G401.6 (cell line): ENCODE results near the gene VWA7.
"Not testable (repeated sequence)": the region's sequence is repeated elsewhere in the genome, so short reads cannot be mapped to it uniquely, and the experiment has no call there.

Source experiments
- FAIRE-seq: peaks from 2 replicates; lab custom pipeline; 2012; peaks lifted over from hg19 to GRCh38; lab: Jason Lieb, UNC

The VWA7 gene

DNA sequence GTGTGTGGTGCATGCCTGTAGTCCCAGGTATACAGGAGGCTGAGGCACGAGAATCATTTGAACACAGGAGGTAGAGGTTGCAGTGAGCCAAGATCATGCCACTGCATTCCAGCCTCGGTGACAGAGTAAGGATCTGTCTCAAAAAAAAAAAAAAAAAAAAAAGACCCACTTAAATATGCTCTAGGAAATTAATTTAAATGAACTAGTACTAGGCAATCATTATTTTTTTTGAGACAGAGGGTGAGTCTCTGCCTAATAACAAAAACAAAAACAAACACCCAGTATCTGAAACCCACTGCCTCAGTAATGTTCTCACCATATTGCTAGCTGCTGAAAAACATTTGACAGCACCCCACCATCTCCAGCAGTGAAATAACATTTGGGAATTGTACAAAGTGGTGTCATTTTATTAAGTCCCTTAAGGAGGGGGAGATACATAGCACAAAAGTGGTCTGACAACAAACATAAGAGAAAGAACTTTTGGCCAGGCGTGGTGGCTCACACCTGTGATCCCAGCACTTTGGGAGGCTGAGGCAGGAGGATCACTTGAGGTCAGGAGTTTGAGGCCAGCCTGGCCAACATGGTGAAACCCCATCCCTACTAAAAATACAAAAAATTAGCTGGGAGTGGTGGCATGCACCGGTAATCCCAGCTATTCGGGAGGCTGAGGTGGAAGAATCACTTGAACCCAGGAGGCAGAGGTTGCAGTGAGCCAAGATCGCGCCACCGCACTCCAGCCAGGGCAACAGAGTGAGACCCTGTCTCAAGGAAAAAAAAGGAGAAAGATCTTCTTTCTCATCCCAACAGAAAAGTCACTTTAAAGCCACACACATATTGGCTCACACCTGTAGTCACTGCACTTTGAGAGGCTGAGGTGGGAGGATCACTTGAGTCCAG is 24.2 kb upstream of the VWA7 start:
- FAIRE-seq: not testable (repeated sequence)

DNA sequence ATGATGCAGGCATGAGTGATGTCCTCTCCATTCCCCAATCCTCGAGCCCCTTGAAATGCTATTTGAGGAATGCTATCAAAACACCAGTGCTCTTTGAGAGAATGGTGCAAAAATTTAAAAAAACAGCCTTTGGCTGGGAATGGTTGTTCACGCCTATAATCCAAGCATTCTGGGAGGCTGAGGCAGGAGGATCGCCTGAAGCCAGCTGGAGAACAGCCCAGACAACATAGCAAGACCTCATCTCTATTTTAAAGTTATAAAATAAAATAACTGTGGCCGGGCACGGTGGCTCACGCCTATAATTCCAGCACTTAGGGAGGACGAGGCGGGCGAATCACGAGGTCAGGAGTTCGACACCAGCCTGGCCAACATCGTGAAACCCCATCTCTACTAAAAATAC is 22.7 kb upstream of the VWA7 start:
- no peak for FAIRE-seq

DNA sequence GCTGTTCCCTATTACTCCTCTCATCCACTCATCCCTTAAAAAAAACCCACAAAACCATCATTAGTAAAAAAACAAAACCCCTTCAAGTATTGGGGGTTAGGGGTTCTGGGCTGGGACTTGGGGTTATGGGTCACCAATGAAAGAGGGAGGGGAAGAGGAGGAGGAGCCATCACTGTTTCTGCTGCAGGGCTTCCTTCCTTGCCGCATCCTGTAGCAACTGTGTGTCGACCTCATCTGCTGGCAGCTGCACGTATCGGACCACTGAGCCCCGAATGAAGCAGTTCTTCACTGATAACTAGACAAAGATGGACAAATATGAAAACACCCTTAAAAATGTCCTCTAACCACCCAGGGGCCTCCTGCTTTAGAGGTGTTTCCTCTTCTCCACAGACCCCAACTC is 20.5 kb upstream of the VWA7 start:
- no peak for FAIRE-seq

DNA sequence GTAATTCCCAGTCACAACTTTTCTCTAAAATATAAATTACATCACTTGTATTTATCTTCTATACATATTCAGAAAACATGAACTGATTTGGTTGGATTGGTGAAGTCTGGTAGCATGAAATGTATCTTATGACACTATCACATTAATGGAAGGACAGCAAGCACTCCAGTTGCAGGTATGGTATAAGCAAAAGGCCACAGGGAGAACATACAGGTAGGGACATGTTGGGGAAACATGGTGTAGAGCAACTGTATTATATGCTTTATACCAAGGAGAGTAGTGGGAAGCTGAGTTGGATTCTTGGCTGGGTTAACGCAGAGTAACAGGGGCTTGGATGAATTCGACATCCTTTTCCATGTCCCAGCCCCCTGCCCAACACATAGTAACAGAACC is 19.9 kb upstream of the VWA7 start:
- no peak for FAIRE-seq

DNA sequence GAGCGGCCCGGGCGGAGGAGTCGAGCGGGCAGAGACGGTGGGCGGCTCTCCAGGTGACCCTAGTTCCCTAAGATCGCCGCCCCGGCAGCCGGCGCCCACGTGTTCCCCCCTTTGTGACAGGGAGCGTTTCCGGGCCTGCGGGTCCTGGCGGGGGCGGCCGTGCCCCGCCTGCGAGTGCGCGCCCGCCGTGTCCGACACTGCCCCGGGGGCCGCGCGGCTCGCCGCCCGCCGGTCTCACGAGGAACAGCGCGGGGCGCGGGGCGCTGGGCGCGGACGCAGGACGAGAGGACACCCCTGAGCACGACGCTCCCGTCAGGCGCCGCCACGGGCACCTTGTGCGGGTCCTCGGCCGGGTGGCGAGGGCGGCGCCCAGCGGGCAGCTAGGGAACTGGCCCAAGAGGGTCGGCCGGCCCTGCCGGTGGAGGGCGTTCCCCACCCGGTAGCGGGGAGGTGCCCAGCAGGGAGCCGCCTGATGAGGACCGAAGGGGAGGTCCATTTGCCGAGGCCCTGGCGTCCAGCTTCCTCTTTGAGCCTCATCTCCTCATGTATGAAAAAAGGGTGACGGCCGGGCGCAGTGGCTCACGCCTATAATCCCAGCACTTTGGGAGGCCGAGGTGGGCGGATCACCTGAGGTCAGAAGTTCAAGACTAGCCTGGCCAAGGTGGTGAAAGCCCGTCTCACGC is 18.6 kb upstream of the VWA7 start, which contains the start of gene VARS1:
Gene VARS1 (minus strand): TSS at position 137 of the 683 bp plus-strand sequence. CDS start 535 bp downstream, outside the sequence.
- FAIRE-seq: no peak

DNA sequence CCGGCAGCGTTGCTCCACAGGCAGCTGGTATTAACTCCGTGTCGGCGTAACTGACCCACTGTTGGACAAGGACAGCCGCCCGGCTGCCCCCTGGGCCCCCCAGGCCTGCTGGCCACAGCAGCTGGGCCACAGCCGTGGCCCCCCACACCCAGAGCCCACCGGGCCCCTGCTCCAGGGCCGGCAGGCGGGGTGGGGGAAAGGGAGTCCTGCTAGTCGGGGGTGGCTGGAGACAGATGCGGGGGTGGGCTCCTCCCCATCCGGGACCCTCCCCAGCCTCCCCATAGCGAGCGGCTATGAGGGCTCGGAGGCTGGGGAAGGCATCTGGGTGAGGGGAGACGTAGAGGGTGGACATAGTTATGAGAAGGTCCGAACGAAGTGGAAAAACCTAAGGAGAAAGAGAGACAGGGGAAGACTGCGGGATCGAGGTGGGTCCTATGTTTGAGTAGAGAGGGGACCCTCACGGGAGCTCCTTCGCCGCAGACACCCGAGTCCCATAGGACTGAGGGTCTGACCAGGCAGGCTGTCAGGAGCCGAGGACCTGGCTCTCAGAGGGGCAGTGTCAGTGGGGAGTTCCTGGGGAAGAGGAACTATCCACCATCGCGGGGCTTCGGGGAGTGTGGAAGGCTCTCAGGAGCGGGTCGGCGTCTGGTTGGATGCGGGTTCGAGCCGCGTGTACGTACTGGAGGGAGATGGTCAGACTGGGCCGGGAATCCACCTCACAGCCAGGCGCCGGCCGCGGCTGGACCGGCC is 17.9 kb upstream of the VWA7 start:
- FAIRE-seq: no peak

DNA sequence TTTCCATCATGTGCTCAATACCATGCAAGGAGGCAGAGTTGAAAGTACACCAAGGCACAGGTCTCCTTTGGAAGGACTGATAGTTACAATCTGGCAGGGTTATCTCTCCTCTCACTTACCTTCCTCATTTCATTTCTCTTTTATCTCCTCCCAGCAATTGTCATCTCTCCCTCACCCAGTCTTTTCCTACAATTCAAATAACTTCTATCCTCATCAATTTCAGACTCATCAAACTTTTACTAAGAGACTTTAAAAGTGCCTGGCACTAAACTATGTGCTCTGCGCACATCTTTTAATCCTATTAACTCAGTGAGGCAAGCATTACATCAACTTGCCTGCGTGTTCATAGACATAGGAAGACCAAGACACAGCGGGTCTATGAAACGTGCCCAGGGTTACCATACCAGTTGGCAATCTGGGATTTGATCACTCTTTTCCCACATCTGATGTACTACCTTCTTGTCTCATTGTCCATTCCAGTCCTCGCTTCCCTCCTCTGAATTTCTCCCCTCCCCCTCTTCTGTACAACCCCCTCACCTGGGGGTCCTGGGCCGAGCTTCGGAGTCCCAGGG is 17.3 kb upstream of the VWA7 start:
- no peak for FAIRE-seq

DNA sequence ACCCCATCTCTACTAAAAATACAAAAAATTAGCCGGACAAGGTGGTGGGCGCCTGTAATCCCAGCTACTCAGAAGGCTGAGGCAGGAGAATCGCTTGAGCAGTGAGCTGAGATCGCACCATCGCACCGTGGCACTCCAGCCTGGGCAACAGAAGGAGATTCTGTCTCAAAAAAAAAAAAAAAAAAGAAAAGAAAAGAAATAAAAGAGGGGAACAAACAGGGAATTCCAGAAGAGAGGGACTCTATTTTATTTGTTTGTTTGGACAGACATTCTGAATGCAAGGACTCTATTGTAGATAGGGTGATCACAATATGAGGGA is 16.8 kb upstream of the VWA7 start:
- not testable (repeated sequence) for FAIRE-seq

DNA sequence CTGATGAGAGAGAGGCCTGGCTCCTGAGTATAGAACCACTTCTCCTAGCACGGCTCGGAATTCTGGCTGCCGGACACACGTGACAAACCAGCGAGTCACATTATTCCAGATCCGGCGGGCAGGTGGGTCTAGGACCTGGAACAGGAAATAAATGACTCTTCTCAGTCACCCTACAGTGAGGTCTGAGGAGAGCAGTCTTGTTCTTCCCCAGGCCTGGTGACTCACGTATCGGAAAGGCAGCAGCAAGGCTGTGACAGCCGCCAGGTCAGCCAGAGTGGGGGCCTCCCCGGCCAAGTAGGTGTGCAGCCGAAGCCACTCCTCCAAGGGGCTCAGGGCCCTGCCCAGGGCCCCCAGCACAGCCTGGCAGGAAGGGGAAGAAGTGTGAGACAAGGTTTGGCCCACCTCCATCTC is 15.6 kb upstream of the VWA7 start:
- no peak for FAIRE-seq

DNA sequence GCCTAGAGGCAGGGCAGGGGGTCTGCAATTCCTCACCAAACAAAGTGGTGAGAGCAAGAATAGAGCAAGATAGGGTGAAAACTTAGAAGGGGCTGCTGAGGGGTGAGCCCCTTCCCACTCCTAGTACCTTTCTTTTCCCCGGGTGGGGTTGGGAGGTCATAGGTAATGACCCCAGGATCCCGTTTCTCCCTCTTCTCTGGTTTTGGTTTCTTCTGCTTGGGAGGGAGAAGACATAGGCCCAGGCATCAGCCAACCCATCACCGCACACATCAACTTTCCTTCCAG is 14.9 kb upstream of the VWA7 start:
- FAIRE-seq: no peak

DNA sequence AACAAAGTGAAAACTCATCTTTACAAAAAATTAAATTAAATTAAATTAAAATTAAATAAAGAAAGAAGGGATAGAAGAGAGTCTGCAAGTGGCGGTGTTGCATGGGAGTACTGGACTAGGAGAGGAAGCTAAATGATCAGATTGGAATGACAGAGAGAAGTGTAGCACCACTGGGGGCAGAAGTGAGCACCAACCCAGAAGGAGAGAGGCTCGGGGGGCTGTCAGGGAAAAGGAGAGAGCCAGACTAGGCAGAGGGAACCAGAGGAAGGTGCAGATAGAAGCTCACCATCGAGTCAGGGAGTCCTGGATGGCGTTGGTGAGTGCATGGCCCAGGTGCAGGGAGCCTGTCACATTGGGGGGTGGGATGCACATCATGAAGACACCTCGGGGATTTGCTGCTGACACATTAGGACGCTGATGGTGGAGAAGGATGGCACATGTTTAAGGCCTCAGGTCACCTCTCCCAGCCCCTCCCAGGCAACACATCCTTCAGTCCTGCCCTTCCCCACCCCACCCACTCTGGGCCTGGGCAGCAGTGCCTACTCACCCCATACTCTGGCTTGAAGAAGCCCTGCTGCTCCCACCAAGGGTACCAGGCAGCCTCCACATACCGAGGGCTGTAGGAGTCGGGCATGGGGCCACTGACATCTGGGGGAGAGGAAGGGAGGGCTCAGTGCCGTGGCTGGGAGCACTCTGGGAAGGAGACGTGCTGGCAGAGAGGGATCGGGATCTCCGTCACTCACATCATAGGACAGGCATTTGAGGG is 14.4 kb upstream of the VWA7 start:
- peak; percentile 63 for FAIRE-seq

DNA sequence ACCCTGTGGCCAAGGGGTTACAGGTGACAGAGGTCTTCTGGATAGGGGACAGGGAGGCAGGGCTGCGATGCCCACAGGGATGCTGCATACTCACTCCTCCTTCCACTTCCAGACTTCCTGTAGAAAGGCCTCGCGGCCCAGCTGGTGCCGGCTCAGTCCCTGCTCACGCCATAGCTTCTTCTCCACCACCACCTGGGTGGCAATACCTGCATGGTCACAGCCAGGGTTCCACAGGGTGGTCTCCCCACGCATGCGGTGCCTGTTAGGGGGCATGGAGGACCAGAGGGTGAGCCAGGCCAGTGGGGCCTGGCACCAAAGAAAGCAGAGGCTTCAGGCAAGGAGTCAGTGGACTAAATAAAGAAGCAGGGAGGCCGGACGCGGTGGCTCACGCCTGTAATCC is 8.3 kb upstream of the VWA7 start:
- no peak for FAIRE-seq

DNA sequence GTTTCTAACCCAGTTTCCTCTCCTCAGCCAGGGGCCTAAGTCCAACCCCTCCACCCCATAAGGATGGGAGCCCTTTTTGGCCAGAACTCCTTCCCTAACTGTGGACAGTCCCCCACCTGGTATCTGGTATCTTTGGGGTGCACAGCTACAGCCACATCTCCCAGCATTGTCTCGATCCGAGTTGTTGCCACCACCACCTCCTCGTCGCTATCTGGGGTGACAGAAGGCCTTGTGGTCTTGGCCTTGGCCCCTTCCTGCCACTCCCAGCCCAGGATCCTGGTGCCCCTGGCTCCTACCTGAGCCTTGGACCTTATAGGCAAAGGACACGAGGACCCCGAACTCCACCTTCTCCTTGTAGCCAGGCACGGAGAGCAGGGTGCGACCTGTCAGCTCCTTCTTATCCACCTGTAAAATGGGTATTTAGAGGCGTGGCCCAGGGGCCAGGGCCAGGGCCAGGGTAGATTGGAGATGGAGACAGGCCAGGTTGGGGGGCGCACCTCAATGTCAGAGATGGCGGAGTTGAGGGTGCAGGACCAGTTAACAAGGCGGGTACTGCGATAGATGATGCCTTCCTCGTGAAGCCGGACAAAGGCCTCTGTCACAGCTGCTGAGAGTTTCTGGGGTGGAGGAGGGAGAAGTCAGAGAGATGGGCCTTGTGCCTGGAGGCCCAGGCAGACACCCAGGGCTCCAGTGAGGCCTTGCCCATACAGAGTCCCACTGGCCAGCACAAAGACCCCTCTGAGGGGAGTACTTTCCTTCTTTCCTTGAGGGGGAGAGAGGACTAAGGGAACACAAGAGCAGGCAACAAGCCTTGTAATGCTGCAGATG is 7.2 kb upstream of the VWA7 start:
- FAIRE-seq: no peak

DNA sequence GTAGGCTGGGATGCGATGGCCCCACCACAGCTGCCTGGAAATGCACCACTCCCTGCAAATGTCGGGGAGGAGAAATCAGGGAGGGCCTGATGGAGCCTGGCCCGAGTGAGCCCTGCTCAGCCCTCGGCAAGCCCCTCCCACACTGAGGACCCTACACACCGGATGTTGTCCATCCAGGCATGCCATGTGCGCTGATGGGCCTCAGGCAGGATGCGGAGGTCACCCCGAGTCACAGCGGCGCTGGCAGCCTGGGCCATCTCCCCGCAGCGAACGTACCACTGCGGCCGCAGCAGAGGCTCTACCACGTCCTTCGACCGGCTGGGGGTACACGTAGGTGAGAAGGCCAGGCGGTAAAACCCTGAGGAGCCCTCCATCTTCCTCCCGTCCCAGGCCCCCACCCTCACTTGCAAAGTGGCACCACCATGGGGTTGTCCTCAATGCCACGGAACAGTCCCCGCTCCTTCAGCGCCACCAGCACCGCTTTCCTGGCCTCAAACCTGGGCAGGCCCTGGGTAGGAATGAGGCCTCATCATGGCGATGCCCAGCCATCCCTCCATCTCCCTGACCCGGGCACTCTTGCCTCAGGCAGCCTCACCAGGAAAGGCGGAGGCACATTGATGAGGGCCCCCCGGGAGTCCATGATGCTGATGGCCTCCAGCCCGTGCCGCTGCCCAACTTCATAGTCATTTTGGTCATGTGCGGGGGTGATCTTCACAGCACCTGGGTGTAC is 5.2 kb upstream of the VWA7 start:
- no peak for FAIRE-seq

DNA sequence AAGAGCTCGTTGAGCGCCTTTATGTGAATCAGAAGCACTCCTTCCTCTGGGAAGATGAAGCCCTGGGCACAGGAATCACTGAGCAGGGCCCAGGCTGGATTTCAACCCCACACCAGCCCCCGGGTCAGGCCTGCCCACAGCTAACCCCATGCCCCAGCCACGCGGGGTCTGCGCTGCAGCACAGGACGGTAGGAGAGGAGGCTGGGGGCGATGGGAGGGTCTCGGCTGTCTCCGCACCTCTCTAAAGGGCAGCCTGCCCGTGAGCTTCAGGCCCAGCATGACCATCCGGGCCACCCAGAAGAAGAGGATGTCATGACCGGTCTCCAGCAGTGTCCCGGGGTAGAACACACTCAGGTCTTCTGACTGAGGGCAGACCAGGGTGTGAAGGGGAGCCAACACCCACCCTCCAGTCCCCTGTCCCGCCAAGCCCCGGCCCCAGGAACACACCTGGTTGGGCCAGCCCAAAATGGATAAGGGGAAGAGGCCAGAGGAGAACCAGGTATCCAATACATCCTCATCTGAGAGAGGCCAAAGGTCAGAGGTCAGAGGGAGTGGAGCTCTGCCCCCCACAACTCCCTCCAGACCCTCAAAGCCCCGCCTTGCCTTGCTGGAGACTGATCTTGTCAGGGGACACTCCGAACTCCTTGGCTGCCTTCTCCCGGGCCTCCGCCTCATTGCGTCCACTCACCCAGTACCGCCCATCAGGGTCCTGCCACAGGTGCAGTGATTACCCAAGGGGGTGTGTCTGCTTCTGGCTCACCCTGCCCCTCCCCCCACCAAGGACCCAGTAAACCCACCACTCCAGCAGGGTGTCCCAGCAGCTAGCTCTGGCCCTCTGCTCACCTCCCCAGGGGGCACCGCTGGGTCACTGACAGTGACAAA is 4.4 kb upstream of the VWA7 start:
- FAIRE-seq: no peak

DNA sequence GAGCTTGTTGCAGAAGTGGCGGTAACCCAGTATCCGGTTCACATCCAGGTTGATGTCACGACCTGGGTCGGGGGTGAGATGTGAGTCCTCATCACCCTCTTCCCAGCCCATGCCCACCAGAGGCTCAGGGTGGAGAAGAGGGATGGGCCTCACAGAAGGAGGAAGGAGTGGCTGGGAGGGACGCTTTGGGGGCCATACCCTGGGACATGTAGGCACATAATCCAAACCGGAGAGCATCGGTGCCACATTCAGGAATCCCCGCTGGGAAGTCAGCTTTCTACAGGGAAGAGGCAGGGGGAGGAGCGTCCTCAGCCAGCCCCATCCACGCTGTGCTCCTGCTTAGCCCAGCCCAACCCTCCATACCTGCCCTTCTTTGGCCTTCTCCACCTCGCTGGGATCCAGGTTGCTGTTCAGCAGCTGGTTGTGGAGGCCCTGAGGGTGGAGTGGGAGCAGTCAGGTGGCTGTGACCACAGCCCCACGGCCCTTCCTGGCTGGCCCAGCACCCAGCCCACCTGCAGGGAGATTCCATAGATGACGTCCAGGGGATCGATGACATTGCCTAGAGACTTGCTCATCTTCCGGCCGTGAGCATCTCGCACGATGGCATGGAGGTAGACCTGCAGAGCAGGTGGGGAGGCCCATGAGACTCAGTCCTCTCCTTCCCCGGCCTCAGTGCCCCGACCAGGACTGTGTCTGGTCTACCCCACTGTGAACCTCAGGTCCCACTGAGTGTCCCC is 3.5 kb upstream of the VWA7 start:
- FAIRE-seq: no peak

DNA sequence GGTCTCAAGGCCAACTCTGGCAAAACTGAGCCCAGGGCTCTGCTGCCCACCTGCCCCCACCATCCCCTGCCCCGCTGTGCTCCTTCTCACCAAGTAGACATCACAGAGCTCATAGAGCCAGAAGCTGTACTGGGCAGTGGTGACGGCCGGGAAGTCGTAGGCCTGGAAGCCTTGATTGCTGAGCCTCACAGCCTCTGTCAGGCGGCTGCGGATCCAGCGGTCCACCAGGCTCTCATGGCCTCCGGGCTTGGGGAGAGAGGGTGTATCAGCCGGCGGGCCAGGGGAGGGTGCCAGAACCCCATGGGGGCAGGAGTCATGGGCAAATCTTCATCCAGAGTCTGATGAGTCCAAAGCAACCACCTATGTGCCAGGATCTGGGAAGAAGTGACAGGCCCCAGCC is 2.8 kb upstream of the VWA7 start:
- FAIRE-seq: no peak

DNA sequence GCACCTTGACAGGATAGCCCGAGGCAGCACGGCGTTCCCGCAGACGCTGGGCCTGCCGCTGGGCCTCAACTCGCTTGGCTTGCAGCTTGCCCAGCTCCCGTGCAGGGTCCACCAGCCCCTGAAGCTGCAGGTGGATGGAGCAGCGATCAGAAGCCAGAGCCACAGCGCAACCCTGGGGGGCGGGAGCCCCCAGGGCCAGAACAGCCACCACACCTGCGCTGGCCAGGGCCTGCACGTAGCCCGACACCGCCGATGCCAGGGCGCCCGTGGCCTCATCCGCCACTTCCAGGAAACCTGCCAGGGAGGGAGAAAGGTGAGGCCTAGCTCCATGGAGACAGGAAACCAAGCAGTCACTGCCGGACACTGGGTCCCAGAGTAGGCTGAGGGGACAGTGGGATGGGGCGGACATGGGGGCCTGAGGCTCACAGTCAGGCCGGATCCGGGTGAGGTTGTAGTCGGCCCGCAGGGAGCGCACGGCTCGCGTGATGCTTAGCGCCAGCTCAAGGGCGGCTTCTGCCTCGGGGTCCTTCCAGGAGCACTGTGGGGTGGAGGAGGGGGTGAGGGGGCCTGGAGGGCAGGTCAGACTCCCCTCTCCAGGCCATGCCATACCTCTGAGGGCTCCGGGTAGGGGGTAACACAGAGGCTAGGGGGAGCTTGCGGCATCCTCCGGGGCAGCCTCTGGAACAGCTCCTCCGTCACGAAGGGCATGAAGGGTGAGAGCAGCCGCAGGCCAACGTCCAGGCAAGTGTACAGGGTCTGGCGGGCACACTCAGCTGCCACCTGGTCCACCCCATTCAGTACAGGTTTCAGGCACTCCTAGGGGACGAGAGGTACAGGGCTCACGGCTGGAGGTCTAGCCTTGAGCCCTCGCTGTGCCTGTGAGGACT is 2.1 kb upstream of the VWA7 start:
- no peak for FAIRE-seq
